Sciatic nerve (tissue), 2 donors: Measurements from ENCODE around the gene NT5M. TPM values are rescaled to one million over a fixed set of nuclear protein-coding genes. Genes with fewer than 3 reads are reported as not detected.
"Not testable (repeated sequence)": the region's sequence is repeated elsewhere in the genome, so short reads cannot be mapped to it uniquely, and the experiment has no call there.

Source experiments
- ATAC-seq: fragments of 200-7000 bp; cut with Tn5 transposase; one replicate; pipeline ENCODE4 v1.9.1; 2020; ENCODE audit warnings: mild to moderate bottlenecking, moderate library complexity
- DNase-seq: peaks from one replicate; pipeline ENCODE4 v3.0.0-alpha.2; 2020; ENCODE audit warnings: low spot score
- intact Hi-C: fragments of 100-400 bp; cut with DNase I; formaldehyde crosslinking; loops from one replicate; pipeline ENCODE4 v1.14.2; 2022
- total RNA-seq: library from RNA; stranded (reverse); fragmentation: NEBNext Ultra II Directional; extraction: Animal tissue kit (Norgen Biotek cat#: 25700); gene quantifications from one replicate; pipeline ENCODE4 v1.2.1, GENCODE V29; 2021
- donor health status: DM: no; HTN: no; CAD: no.
- donor health status: DM: no; HTN: no; CAD: no.

The NT5M gene
- total RNA-seq, 1 donor from 2014 or later = 3.9 TPM

DNA sequence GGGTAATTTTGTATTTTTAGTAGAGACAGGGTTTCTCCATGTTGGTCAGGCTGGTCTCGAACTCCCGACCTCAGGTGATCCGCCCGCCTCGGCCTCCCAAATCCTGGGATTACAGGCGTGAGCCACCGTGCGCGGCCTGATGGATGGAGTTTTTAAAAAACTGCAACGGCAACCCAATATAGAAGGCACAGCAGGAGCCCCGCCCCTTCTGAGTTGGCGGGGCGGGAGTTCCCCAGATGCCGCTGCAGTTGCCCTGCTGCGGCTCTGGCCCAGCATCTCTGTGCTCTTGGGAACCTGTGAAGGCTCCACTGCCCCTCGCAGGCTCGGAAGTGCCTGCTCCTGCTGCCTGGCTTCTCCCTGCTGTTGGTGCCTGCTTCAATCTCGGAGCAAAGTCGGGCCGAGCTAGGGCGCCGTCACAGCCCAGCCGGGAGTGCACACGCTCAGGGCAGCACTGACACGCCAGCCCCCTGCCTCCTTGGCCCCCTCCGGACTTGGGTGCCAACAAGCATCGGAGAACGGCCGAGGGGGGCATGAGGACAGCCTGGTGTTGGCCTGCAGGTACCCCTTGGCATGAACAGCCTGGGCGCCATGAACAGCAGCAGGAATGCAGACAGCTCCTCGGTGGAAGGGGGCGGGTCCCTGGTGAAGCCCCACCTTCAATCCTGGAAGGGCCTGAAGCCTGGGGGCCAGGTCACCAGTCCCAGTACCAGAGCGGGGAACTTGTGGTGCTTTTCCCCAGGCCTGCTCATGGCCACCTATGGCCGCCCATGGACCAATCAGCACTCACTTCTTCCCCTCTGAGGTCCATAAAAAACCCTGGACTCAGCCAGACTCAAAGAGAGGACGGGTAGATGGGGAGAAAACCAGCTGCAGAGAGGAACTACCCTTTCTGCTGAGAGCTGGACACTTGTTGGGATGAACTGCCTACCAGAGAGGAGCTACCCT is 2.3 kb upstream of the NT5M start:
- DNase-seq (peak; percentile 72), ATAC-seq (peak; percentile 71)

DNA sequence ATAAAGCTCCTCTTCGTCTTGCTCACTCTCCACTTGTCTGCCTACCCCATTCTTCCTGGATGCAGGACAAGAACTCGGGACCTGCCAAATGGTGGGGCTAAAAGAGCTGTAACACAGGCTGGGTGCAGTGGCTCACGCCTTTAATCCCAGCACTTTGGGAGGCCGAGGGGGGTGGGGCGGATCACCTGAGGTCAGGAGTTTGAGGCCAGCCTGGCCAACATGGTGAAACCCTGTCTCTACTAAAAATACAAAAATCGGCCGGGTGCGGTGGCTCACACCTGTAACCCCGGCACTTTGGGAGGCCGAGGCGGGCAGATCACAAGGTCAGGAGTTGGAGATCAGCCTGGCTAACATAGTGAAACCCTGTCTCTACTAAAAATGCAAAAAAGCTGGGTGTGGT is 1.5 kb upstream of the NT5M start:
- peak; percentile 47 for DNase-seq
- intact Hi-C loops, ATAC-seq: not testable (repeated sequence)

More for the DNA sequence above, 2.3 kb upstream of the NT5M start:
- intact Hi-C loops = no loop called here

DNA sequence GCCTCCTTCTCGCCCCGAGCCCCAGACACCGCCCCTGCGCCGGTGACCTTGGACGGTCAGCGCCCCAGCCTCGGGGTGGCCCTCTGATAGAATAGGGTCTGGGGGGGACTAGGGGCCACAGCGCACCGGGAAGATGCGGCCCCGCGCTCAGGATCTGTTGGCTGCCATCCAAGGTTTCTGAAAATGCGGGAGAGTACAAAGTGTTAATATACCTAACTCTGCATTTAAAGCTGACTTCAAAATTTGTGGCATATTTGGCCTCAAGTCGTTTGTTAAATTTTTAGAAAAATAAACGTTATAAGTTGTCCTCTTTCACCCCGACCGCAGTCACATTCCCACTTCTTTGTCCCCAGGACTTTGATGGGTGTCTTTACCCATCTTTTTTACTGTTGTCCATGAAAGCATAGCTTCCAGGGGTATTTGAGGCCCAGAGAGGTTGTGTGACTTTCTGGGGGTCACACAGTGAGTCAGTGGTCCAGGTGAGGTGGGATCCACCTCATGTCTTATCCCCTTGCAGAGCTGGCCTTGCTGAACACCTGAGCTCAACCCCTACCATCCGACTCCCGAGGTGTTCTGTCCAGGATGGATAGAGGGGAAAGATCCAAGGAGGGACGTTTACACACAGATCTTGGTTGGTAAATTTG is 796 bp downstream of the NT5M start:
- DNase-seq = peak; percentile 27
- intact Hi-C loops = no loop called here
- no peak for ATAC-seq

DNA sequence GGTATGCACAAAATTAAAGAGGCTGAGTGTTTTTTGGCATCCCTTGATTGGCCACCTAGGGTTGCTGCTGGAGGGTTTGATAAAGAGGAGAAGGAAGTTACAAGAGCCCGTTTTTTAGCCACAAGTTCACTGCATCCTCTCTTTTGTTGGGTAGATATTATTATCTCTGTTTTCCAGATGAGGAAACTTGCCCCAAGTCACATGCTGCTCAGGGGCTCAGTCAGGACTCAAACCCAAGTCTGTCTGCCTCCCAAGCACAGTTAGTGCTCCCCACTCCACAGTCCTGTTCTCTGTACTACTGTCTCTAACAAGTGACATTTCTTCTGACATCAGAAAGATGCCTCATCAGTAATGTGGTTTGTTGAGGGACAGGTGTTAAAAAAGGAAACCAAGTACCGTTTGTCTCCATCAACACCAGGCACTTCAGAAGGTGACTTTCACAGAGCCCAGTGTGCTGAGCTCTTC is 1.4 kb downstream of the NT5M start:
- ATAC-seq (no peak), DNase-seq (no peak)
- intact Hi-C loops = no loop called here

DNA sequence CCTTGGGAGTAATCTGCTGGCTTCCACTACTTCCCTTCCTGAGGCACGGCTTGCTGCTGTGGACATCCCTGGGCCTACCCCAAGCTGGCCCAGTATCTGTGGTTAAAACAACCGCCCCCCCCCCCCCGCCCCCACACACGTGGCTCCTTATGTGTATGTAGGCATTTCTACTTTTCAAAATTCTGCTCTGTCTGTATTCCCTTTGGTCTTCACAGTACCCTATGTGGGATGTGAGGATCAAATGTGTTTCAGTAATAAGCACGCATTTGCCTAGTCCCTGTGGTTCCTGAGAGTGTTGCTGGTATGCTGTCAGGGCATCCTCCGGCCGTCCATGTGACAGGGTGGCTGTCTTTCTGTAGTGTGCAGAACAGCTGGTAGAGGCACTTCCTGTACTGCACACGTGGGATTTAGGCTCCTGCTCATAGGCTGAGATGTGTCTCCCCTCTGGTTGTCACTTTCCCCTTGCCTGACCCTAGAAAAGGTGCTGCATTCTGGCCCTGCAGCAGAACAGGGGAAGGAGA is 2.2 kb downstream of the NT5M start:
- intact Hi-C loops = no loop called here
- DNase-seq (no peak), ATAC-seq (no peak)

DNA sequence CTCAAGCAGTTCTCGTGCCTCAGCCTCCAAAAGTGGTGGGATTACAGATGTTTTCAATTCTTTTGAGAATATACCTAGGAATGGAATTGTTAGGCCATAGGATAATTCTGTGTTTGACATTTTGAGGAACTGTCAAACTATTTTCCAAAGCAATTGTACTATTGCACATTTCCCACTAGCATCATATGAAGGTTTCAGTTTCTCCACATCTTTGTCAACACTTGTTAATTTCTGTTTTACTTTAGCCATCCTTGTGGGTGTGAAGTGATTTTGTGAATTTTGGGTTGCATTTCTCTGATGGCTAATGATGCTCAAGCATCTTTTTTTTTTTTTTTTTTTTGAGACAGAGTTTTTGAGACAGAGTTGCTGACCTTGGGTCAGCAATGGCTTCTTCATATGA is 6.2 kb downstream of the NT5M start:
- ATAC-seq = no peak
- DNase-seq = no peak
- intact Hi-C loops = no loop called here

- peak; percentile 30 for ATAC-seq
- peak; percentile 61 for DNase-seq
- intact Hi-C loops = no loop called here
Measured at GRCh38 chr17:17313350-17313991, 10.3 kb downstream of the NT5M start.

GRCh38 chr17:17314501-17315071 is 11.4 kb downstream of the NT5M start:
- peak; percentile 38 for DNase-seq
- intact Hi-C loops = no loop called here

GRCh38 chr17:17315142-17315821 is 12.1 kb downstream of the NT5M start:
- DNase-seq (peak; percentile 18), ATAC-seq (no peak)
- intact Hi-C loops = no loop called here

More at GRCh38 chr17:17314501-17315071, 11.4 kb downstream of the NT5M start:
- ATAC-seq = no peak

- DNase-seq (peak; percentile 35), ATAC-seq (no peak)
Measured at GRCh38 chr17:17320188-17320910, 17.2 kb downstream of the NT5M start.

DNA sequence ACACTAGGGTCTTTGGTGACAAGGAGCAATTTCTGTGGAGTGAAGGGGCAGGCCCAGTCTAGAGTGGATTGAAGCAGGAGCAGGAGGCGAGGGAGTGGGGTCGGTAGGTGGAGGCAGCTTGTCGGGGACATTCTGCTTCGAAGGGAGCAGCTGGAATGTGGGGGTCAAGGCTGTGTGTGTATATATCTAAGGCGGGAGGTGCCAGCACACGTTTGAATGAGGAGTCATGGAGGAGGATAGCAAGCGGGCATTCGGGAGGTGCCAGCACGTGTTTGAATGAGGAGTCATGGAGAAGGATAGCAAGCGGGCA is 17.7 kb downstream of the NT5M start:
- no peak for ATAC-seq
- no peak for DNase-seq
- intact Hi-C loops = no loop called here

More at GRCh38 chr17:17320188-17320910, 17.2 kb downstream of the NT5M start:
- intact Hi-C loops = no loop called here

GRCh38 chr17:17321356-17322025 is 18.3 kb downstream of the NT5M start:
- DNase-seq = peak; percentile 45
- intact Hi-C loops = no loop called here
- no peak for ATAC-seq

DNA sequence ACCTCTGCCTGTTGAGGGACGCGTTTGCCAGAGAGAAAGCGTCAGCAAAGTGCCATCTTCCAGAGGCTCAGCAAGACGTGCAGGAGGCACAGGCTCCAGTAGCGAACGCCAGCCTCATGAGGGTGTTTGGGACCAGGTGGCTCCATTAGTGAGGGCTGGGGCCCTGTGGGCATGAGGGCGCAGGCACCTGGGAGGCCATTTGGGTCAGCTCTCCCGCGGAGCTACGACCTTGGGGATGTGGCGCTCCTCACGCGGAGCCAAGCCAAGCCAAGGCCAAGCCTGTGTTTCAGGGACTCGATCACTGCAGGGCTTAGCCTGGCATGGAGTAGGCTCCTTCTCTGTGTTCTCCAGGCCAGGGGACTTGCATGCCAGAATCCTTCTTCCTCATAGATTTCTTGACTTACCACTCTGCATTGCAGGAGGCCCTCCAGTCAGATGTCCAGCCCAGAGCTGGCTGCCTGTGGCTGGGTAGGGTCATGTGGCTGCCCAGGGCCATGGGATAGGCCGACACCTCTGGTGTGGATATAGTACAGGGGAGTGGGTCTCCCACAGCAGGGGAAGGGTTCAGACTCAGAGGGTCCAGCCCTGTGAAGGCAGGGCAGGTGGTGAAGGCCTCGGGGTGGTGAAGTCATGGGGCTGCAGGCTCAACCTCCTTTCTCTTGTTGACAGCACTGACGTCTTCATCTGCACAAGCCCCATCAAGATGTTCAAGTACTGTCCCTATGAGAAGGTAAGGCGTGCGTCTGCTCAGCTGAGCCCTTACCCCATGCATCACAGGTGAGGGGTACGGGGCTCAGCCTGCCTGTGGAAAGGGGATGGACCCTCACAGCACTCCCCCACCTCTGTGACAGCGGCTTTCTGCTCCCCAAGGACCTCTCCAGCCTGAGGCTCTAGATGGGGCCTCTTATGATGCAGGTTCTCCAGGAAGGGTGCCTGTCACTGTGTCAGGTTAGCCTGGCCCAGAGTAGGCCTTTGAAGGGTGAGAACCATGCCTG is 19.6 kb downstream of the NT5M start:
- ATAC-seq = peak; percentile 45
- DNase-seq = peak; percentile 32
- intact Hi-C loops = no loop called here

GRCh38 chr17:17324616-17325015 is 21.4 kb downstream of the NT5M start:
- intact Hi-C loops = no loop called here
- DNase-seq (peak; percentile 43), ATAC-seq (no peak)

DNA sequence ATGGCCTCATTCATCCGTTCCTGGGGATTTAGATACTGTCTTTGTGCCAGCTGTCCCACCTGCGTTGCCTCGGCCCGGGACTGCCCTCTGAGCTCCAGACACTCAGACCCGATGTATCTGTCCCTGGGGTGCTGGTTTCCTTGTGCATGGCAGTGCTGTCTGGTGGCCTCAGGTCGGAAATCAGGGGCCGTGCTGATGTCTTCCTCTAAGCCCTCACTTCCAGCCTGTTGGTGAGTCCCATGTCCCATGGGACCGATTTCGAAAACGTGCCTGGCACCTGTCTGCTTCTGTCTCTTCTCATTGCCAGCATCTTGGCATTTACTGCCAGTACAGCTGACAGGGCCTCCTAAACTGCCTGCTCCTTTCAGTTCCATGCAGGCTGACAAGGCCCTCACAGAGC is 22.1 kb downstream of the NT5M start:
- no peak for DNase-seq
- ATAC-seq = no peak
- intact Hi-C loops = no loop called here

DNA sequence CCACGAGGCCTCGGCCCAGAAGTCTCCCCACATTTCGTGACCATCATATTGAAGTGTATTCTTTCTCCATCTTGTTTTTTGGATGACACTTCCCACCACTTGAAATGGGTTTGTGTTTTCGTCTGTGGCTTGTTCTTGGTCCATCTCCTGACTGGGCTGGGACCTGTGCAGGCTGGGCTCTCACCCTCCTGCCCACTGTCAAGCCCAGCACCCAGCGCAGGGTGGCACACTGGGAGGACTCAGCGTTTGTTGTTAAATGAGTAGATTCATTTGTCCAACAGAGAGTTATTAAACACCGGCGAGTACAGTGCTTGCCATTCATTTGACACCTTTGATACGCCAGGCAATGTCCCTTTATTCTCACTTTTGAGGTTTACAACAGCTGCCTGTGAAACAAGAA is 22.6 kb downstream of the NT5M start:
- intact Hi-C loops = no loop called here
- ATAC-seq (no peak), DNase-seq (no peak)
